Left lung (tissue), 10 donors: ENCODE data around the gene SLMAP. TPM values are rescaled to one million over a fixed set of nuclear protein-coding genes. Genes with fewer than 3 reads are reported as not detected.
A peak's percentile ranks its signal among the peaks of the same experiment; 100 is the strongest.

Experiments
- ATAC-seq: fragments of 200-7000 bp; cut with Tn5 transposase; one replicate; pipeline ENCODE4 v1.9.1; 2020; ENCODE audit warnings: moderate library complexity
- DNase-seq, 4 donors: peaks; one replicate each; pipeline ENCODE4 v3.0.0-alpha.2; 2013 to 2020
- H3K27ac ChIP-seq, 2 donors: fragments of 200-600 bp; sonication (generic) in 1 of 2; one replicate each; pipeline versions ENCODE4 v1.5.0 to v1.8.0; 2020 to 2021
- H3K27me3 ChIP-seq, 2 donors: fragments of 200-600 bp; sonication (generic) in 1 of 2; one replicate each; pipeline versions ENCODE4 v1.5.0 to v1.8.0; 2020 to 2021
- H3K36me3 ChIP-seq, 2 donors: fragments of 200-600 bp; sonication (generic) in 1 of 2; one replicate each; pipeline versions ENCODE4 v1.5.0 to v1.8.0; 2020 to 2021
- H3K4me1 ChIP-seq, 2 donors: fragments of 200-600 bp; one replicate each; pipeline ENCODE4 v1.8.0; 2021
- H3K4me3 ChIP-seq, 2 donors: fragments of 200-600 bp; sonication (generic) in 1 of 2; one replicate each; pipeline versions ENCODE4 v1.5.0 to v1.8.0; 2020 to 2021; ENCODE audit warnings: mild to moderate bottlenecking in 1 of 2
- H3K9me3 ChIP-seq, 2 donors: fragments of 200-600 bp; sonication (generic) in 1 of 2; one replicate each; pipeline versions ENCODE4 v1.5.0 to v1.8.0; 2020 to 2021
- intact Hi-C, 2 donors: fragments of 100-400 bp; cut with DNase I; formaldehyde crosslinking; loops; one replicate each; pipeline versions ENCODE4 v1.11.2 to v1.14.2; 2022
- polyA plus RNA-seq, 6 donors: library from polyadenylated mRNA; unstranded; fragments of 120-200 nt; gene quantifications; one replicate each; pipeline ENCODE4 v1.2.1, GENCODE V29; 2013; ENCODE audit not compliant: insufficient read length in 6 of 6
- total RNA-seq, 2 donors: library from RNA; stranded (reverse); fragmentation: NEBNext Ultra II Directional; extraction: Animal tissue kit (Norgen Biotek cat#: 25700); gene quantifications; one replicate each; pipeline ENCODE4 v1.2.1, GENCODE V29; 2021
- TF ChIP-seq, protein P1 (sequence below), 2 donors: fragments of 200-600 bp; sonication (generic) in 1 of 2; IDR thresholded peaks; one replicate each; pipeline versions ENCODE4 v1.5.0 to v1.8.0; 2021; ENCODE audit warnings: antibody characterized with exemption in 2 of 2
- donor health status: DM: no; HTN: yes; CAD: no.
- donor health status: DM: no; HTN: no; CAD: no.

Gene SLMAP
- total and polyA plus RNA-seq, 8 donors, result 43.1 to 65.3 (median 56.3) TPM

DNA sequence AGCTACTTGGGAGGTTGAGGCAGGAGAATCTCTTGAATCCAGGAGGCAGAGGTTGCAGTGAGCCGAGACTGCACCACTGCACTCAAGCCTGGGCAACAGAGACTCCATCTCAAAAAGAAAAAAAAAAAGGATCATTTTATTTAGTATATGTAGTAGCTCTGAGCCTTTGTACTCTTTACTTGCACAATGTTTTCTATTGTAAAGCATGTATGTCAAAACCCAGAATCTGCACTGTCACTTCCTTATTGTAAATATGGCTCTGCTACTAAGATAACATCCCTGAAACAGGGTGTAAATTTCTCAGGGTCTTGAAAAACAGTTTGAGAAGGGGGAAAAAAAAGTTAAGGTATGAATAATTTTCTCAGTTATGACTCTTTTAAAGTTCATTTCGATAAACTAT lies 35.1 kb downstream of the SLMAP start:
- H3K4me3 ChIP-seq, result no peak overlapping the region
- H3K9me3 ChIP-seq, result no peaks in the 10 kb centered on the region
- DNase-seq, result no peak
- peak overlapping the region in 1 of 2 donors; percentile 62 for H3K27ac ChIP-seq
- H3K27me3 ChIP-seq, result no peaks in the 10 kb centered on the region
- peaks cover 4 to 45% of the 10 kb centered on the region in 2 donors for H3K4me1 ChIP-seq
- ATAC-seq, result no peak
- TF ChIP-seq, protein P1, sequence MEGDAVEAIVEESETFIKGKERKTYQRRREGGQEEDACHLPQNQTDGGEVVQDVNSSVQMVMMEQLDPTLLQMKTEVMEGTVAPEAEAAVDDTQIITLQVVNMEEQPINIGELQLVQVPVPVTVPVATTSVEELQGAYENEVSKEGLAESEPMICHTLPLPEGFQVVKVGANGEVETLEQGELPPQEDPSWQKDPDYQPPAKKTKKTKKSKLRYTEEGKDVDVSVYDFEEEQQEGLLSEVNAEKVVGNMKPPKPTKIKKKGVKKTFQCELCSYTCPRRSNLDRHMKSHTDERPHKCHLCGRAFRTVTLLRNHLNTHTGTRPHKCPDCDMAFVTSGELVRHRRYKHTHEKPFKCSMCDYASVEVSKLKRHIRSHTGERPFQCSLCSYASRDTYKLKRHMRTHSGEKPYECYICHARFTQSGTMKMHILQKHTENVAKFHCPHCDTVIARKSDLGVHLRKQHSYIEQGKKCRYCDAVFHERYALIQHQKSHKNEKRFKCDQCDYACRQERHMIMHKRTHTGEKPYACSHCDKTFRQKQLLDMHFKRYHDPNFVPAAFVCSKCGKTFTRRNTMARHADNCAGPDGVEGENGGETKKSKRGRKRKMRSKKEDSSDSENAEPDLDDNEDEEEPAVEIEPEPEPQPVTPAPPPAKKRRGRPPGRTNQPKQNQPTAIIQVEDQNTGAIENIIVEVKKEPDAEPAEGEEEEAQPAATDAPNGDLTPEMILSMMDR (IDR thresholded peaks at IDR 0.05), result no peak
- intact Hi-C loops, result no loop called here
- no peaks in the 10 kb centered on the region for H3K36me3 ChIP-seq

DNA sequence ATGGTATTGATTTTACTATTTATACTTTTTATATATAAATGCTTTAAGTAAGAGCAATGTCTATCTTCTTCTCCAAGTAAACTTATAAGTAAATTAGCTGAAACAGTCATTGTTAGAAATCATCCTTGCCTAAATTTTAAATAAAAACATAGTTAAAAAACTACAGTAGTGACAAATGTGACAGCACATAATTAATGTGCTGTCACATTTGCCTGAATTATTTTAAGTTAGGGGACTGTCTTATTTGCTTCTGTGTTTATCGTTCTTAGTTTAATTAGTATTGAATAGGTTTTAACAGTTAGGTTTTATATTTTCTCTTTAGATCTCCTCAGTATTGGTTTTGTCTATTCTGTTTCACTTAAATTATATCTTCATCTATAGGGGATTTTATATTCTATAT lies 36.1 kb downstream of the SLMAP start:
- intact Hi-C loops, result no loop called here
- no peak for DNase-seq
- no peaks in the 10 kb centered on the region for H3K9me3 ChIP-seq
- no peak for ATAC-seq
- TF ChIP-seq, protein P1 (IDR thresholded peaks at IDR 0.05), result no peak
- H3K4me3 ChIP-seq, result no peak overlapping the region
- H3K36me3 ChIP-seq, result no peaks in the 10 kb centered on the region
- H3K4me1 ChIP-seq, result peaks cover 4 to 51% of the 10 kb centered on the region in 2 donors
- no peak overlapping the region for H3K27ac ChIP-seq
- no peaks in the 10 kb centered on the region for H3K27me3 ChIP-seq

DNA sequence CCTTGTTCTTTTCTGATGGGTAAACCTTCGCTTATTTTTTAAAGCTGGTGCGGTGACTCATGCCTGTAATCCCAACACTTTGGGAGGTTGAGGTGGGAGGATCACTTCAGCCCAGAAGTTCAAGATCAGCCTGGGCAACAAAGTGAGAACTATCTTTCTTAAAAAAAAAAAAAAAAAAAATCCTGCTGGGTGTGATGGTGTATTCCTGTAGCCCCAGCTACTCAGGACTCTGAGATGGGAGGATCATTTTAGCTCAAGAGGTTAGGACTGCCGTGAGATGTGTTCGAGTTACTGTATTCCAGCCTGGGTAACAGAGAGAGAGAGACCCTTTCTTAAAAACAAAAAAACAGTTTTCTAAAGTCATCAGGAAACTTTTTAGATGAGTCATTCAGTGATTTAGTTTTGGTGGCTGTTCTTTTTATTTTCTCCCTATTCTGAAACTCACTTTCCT lies 37.7 kb downstream of the SLMAP start:
- intact Hi-C loops, result no loop called here
- Histone ChIP-seq H3K36me3 (no peaks in the 10 kb centered on the region), H3K27ac (peak overlapping the region in 1 of 2 donors; percentile 14), H3K4me1 (peaks cover 4 to 38% of the 10 kb centered on the region in 2 donors), H3K27me3 (no peaks in the 10 kb centered on the region), H3K4me3 (no peak overlapping the region), H3K9me3 (no peaks in the 10 kb centered on the region)
- DNase-seq, result no peak
- no peak for ATAC-seq
- TF ChIP-seq, protein P1 (IDR thresholded peaks at IDR 0.05), result no peak

- ATAC-seq (no peak), DNase-seq (no peak)
- Histone ChIP-seq H3K27me3 (no peaks in the 10 kb centered on the region), H3K36me3 (no peaks in the 10 kb centered on the region), H3K4me3 (no peak overlapping the region), H3K9me3 (no peaks in the 10 kb centered on the region), H3K27ac (no peak overlapping the region), H3K4me1 (peaks cover 4 to 38% of the 10 kb centered on the region in 2 donors)
- TF ChIP-seq, protein P1 (IDR thresholded peaks at IDR 0.05), result no peak
- intact Hi-C loops, result no loop called here
These were observed 38.4 kb downstream of the SLMAP start for GRCh38 chr3:57794501-57794900.

GRCh38 chr3:57794951-57795350 lies 38.8 kb downstream of the SLMAP start:
- Histone ChIP-seq H3K4me3 (no peak overlapping the region), H3K4me1 (peaks cover 4 to 38% of the 10 kb centered on the region in 2 donors), H3K36me3 (no peaks in the 10 kb centered on the region), H3K27me3 (no peaks in the 10 kb centered on the region), H3K27ac (no peak overlapping the region), H3K9me3 (no peaks in the 10 kb centered on the region)
- intact Hi-C loops, result no loop called here
- no peak for DNase-seq
- no peak for ATAC-seq
- TF ChIP-seq, protein P1 (IDR thresholded peaks at IDR 0.05), result no peak
